ENCODE data around the gene C18orf63. TPM values are rescaled to one million over a fixed set of nuclear protein-coding genes. Genes with fewer than 3 reads are reported as not detected.

Gene C18orf63
- total RNA-seq, result not detected in 2 replicates

GRCh38 chr18:74315464-74316256 lies at the start of gene C18orf63:
Gene C18orf63, plus strand, starts transcription at chr18:74315839. Its CDS starts 2,027 bp downstream, at chr18:74317866.

GRCh38 chr18:74291771-74292540 lies 23.7 kb upstream of the C18orf63 start, which contains the start of gene CYB5A:
Gene CYB5A, minus strand, starts transcription at chr18:74291963. Its CDS starts 88 bp downstream, at chr18:74291875.

Other genes with a start within 250 kb of the C18orf63 start
- gene FBXO15, start 168.0 kb upstream of the C18orf63 start, total RNA-seq, result 0.39 TPM in 1 of 2 replicates, not detected in the other
- gene TIMM21, start 167.3 kb upstream of the C18orf63 start, total RNA-seq, result 10.6 and 16.7 TPM in 2 replicates
- gene CYB5A, start 23.9 kb upstream of the C18orf63 start, total RNA-seq, result 1.2 and 2.7 TPM in 2 replicates
- not detected in 2 replicates for gene DIPK1C, start 141.5 kb downstream of the C18orf63 start, total RNA-seq
- gene CNDP2, start 180.5 kb downstream of the C18orf63 start, total RNA-seq, result 69.5 and 135 TPM in 2 replicates
- gene CNDP1, start 218.7 kb downstream of the C18orf63 start, total RNA-seq, result not detected in 2 replicates

Measured in placental epithelial cell (primary cell).